Measurements from ENCODE around the gene RASGRP2.
A peak's percentile ranks its signal among the peaks of the same experiment; 100 is the strongest.

Gene RASGRP2

GRCh38 chr11:64694821-64695365, 49.0 kb downstream of the RASGRP2 start:
- no peak for DNase-seq (ENCODE audit: low spot score)

- no peak for DNase-seq (ENCODE audit: low spot score)
Observed at GRCh38 chr11:64694026-64694755, 49.8 kb downstream of the RASGRP2 start.

GRCh38 chr11:64692764-64693331, 51.1 kb downstream of the RASGRP2 start:
- no peak for DNase-seq (ENCODE audit: low spot score)

- DNase-seq (ENCODE audit: low spot score) = no peak
Observed at GRCh38 chr11:64691543-64691942, 52.4 kb downstream of the RASGRP2 start.

- no peak for DNase-seq (ENCODE audit: low spot score)
Observed at GRCh38 chr11:64690235-64690634, 53.7 kb downstream of the RASGRP2 start.

- DNase-seq (ENCODE audit: low spot score) = peak; percentile 79
Observed at GRCh38 chr11:64688534-64688982, 55.4 kb downstream of the RASGRP2 start.

- no peak for DNase-seq (ENCODE audit: low spot score)
Observed at GRCh38 chr11:64687643-64688533, 56.1 kb downstream of the RASGRP2 start.

- no peak for DNase-seq (ENCODE audit: low spot score)
Observed at GRCh38 chr11:64687204-64687603, 56.7 kb downstream of the RASGRP2 start.

GRCh38 chr11:64686466-64687170, 57.3 kb downstream of the RASGRP2 start:
- no peak for DNase-seq (ENCODE audit: low spot score)

GRCh38 chr11:64685536-64685935, 58.4 kb downstream of the RASGRP2 start:
- DNase-seq (ENCODE audit: low spot score) = no peak

GRCh38 chr11:64684357-64684756, 59.6 kb downstream of the RASGRP2 start:
- DNase-seq (ENCODE audit: low spot score) = no peak

GRCh38 chr11:64681171-64681570, 62.8 kb downstream of the RASGRP2 start:
- DNase-seq (ENCODE audit: low spot score) = no peak

- DNase-seq (ENCODE audit: low spot score) = no peak
Observed at GRCh38 chr11:64679846-64680245, 64.1 kb downstream of the RASGRP2 start.

- no peak for DNase-seq (ENCODE audit: low spot score)
Observed at GRCh38 chr11:64677441-64678023, 66.4 kb downstream of the RASGRP2 start.
